Measurements from ENCODE around the gene TMEM125.

The TMEM125 gene

DNA sequence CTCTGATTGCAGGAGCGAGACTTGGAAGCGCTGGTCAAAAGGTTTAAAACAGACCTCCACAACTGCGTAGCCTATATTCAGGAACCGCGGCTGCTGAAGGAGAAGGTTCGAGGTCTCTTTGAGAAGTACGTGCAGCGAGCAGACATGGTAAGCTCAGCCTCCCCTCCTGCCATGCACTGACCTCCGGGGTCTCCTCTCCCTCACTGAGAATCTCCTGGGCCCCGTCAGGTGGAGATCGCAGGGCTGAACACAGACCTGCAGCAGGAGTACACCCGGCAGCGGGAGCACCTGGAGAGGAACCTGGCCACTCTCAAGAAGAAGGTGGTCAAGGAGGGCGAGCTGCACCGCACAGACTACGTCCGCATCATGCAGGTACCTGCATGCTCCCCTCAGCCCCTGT, 35.5 kb upstream of the TMEM125 start:
- 93% methylated on average over 17 of the region's 17 CpGs for WGBS
- H3K9me3 ChIP-seq (ENCODE audit: insufficient read depth, low read depth, low read length): no peaks in the 10 kb centered on the region
- H3K36me3 ChIP-seq (ENCODE audit: insufficient read depth, low read length): no peaks in the 10 kb centered on the region
- no peak overlapping the region for H3K27ac ChIP-seq (ENCODE audit: low read depth, low read length)
- no peaks in the 10 kb centered on the region for H3K27me3 ChIP-seq (ENCODE audit: insufficient read depth, low read length)
- H3K9ac ChIP-seq (ENCODE audit: low read depth, low read length): no peak overlapping the region
- H3K4me1 ChIP-seq (ENCODE audit: insufficient read depth, low read length): 0 out of 2 replicates have a peak, but pooled peaks cover 6% of the 10 kb centered on the region
- H3K4me3 ChIP-seq (ENCODE audit: low read length): no peak overlapping the region

DNA sequence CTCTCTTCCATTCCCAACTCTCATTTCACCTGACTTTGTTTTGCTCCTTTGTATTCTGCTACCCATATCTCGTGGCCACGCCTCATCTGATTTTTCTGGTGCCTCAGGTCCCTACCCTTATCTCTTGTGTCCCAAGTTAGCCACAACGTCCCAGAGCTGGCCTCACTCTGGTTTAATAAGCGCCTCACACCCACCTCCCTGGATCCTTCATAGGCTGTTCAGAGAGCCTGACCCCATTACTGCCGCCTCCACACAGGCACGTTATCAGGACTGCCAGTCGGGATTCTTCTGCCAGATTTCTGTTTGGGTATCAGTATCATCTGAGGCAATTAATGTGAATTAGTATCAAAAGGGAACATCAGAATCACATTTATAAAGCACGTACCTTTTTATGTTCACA, 34.7 kb upstream of the TMEM125 start:
- Histone ChIP-seq H3K27me3 (ENCODE audit: insufficient read depth, low read length) (no peaks in the 10 kb centered on the region), H3K9me3 (ENCODE audit: insufficient read depth, low read depth, low read length) (no peaks in the 10 kb centered on the region), H3K9ac (ENCODE audit: low read depth, low read length) (no peak overlapping the region), H3K4me3 (ENCODE audit: low read length) (no peak overlapping the region), H3K36me3 (ENCODE audit: insufficient read depth, low read length) (no peaks in the 10 kb centered on the region), H3K4me1 (ENCODE audit: insufficient read depth, low read length) (0 out of 2 replicates have a peak, but pooled peaks cover 6% of the 10 kb centered on the region), H3K27ac (ENCODE audit: low read depth, low read length) (no peak overlapping the region)
- WGBS: 93% methylated on average over 7 of the region's 8 CpGs

DNA sequence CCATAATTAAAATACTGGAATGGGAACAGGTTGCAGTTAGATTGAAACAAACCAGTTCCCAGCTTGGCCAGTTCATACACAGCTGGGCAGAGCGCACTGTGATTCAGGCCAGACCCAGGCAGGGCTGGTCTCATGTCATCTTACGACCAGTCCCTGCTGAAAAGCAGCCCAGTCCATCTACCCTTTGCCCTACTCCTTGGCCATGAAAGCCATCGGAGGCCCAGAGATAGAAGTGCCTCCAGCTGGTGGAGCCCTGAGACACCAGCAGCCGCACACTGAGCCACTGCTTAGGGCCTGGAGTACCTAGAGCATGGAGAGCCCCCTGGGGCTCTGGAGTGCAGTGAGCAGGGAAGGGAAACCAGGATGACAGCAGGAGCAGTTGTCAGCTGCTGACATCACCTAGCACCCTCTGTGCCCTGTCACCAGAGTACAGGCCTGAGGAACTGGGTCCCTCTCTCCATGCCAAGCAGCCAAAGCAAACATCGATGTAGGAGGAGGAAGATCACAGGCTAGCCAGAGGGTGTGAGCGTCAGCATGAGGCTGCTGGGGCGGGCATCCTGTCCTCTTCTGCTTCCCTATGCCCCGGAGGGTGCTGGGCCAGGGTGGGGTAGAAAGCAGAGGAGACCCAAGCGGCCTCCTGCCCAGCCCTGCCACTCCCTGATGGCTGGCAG, 34.2 kb upstream of the TMEM125 start:
- no peak overlapping the region for H3K4me3 ChIP-seq (ENCODE audit: low read length)
- H3K27ac ChIP-seq (ENCODE audit: low read depth, low read length): no peak overlapping the region
- 0 out of 2 replicates have a peak, but pooled peaks cover 4% of the 10 kb centered on the region for H3K4me1 ChIP-seq (ENCODE audit: insufficient read depth, low read length)
- WGBS: 84% methylated on average over 9 of the region's 9 CpGs
- no peaks in the 10 kb centered on the region for H3K27me3 ChIP-seq (ENCODE audit: insufficient read depth, low read length)
- H3K9ac ChIP-seq (ENCODE audit: low read depth, low read length): no peak overlapping the region
- no peaks in the 10 kb centered on the region for H3K36me3 ChIP-seq (ENCODE audit: insufficient read depth, low read length)
- H3K9me3 ChIP-seq (ENCODE audit: insufficient read depth, low read depth, low read length): no peaks in the 10 kb centered on the region

DNA sequence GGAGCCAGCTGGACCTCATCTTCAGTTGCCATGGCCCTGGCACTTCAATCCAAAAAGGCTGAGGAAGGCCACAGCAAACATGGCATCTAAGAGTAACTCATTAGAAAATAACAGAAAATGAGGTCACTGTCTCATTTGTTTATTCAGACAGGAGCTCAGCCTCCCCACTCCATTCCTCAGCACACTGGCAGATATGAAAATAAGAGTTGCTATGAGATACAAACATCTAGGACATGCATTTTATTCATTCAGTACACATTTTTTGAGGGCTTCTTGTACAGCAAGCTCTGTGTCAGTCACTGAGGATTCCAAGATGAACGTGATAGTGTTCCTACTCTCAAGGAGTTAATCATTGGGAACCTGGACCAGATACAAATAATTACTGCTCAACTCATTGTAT, 32.7 kb upstream of the TMEM125 start:
- Histone ChIP-seq H3K4me1 (ENCODE audit: insufficient read depth, low read length) (no peaks in the 10 kb centered on the region), H3K9ac (ENCODE audit: low read depth, low read length) (no peak overlapping the region), H3K4me3 (ENCODE audit: low read length) (no peak overlapping the region), H3K27ac (ENCODE audit: low read depth, low read length) (no peak overlapping the region), H3K27me3 (ENCODE audit: insufficient read depth, low read length) (no peaks in the 10 kb centered on the region), H3K9me3 (ENCODE audit: insufficient read depth, low read depth, low read length) (no peaks in the 10 kb centered on the region), H3K36me3 (ENCODE audit: insufficient read depth, low read length) (no peaks in the 10 kb centered on the region)
- WGBS: 85% methylated on average over 1 of the region's 1 CpG

DNA sequence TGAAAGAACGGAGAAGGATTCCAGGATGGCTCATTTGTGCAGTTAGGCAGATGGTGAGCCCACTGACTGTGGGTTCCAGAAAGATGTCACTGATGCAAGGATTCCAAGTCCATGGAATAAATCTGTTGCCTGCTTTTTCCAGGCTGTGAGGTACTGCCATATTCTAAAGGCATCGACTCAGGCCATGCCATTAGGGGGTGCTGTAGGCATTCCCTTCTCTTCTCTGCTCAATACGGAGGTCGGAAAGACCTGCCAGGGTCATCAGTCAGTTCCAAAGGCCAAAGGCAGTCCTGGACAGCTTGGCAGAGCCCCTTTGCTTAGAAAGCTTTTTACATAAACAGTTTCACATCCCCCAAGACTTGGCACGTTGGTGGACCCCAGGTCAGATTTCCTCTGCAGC, 31.7 kb upstream of the TMEM125 start:
- WGBS: 9% methylated on average over 5 of the region's 5 CpGs
- Histone ChIP-seq H3K36me3 (ENCODE audit: insufficient read depth, low read length) (no peaks in the 10 kb centered on the region), H3K9me3 (ENCODE audit: insufficient read depth, low read depth, low read length) (no peaks in the 10 kb centered on the region)

DNA sequence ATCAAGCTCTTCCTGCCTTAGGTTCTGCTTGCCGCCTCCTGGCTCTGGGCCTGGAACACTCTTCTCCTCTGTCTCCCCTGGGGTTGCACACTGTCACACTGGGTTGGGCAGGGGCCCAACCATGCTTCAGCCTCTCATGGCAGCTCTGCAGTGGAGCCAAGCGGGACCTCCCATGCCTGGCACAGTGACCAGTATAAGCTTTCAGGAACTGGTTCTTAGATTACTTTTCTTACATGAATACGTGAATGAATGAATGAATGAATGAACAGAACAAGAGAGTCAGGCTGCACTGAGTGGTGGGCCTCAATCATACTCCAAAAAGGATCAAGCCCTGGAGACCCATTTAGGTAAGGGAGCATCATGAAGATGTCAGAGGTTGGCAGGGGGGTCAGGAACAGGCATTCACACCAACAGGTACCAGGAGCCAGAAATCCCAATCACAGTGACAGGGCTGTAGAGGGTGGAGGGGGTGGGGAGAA, 30.8 kb upstream of the TMEM125 start:
- H3K9me3 ChIP-seq (ENCODE audit: insufficient read depth, low read depth, low read length): no peaks in the 10 kb centered on the region
- H3K36me3 ChIP-seq (ENCODE audit: insufficient read depth, low read length): no peaks in the 10 kb centered on the region
- no peak overlapping the region for H3K9ac ChIP-seq (ENCODE audit: low read depth, low read length)
- H3K4me1 ChIP-seq (ENCODE audit: insufficient read depth, low read length): no peaks in the 10 kb centered on the region
- H3K4me3 ChIP-seq (ENCODE audit: low read length): no peak overlapping the region
- 86% methylated on average over 3 of the region's 3 CpGs for WGBS
- no peak overlapping the region for H3K27ac ChIP-seq (ENCODE audit: low read depth, low read length)
- no peaks in the 10 kb centered on the region for H3K27me3 ChIP-seq (ENCODE audit: insufficient read depth, low read length)

More for the DNA sequence above, 31.7 kb upstream of the TMEM125 start:
- no peaks in the 10 kb centered on the region for H3K4me1 ChIP-seq (ENCODE audit: insufficient read depth, low read length)
- H3K9ac ChIP-seq (ENCODE audit: low read depth, low read length): no peak overlapping the region
- no peaks in the 10 kb centered on the region for H3K27me3 ChIP-seq (ENCODE audit: insufficient read depth, low read length)
- H3K27ac ChIP-seq (ENCODE audit: low read depth, low read length): no peak overlapping the region
- H3K4me3 ChIP-seq (ENCODE audit: low read length): no peak overlapping the region

DNA sequence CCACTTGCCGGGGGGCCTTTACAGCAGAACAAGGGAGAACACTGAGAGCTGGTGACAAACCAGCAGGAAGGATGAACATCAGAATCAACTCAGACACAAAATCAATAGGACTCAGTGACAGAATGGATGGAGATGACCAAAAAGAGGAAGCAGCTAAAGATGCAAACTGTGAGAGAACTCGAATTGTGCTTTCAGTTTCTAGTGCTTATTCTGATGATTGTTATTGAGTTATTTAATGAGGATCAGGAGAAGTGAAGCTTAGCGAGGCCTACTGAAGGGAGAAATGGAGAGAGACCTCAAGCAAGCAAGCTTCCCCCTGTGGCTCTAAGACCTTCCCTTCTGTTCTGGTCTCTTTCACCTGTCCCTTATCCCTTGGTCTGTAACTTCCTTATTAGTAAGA, 30.3 kb upstream of the TMEM125 start:
- H3K4me1 ChIP-seq (ENCODE audit: insufficient read depth, low read length): no peaks in the 10 kb centered on the region
- no peak overlapping the region for H3K27ac ChIP-seq (ENCODE audit: low read depth, low read length)
- no peak overlapping the region for H3K4me3 ChIP-seq (ENCODE audit: low read length)
- WGBS: 85% methylated on average over 3 of the region's 3 CpGs
- no peaks in the 10 kb centered on the region for H3K9me3 ChIP-seq (ENCODE audit: insufficient read depth, low read depth, low read length)
- H3K27me3 ChIP-seq (ENCODE audit: insufficient read depth, low read length): no peaks in the 10 kb centered on the region
- no peaks in the 10 kb centered on the region for H3K36me3 ChIP-seq (ENCODE audit: insufficient read depth, low read length)
- H3K9ac ChIP-seq (ENCODE audit: low read depth, low read length): no peak overlapping the region

DNA sequence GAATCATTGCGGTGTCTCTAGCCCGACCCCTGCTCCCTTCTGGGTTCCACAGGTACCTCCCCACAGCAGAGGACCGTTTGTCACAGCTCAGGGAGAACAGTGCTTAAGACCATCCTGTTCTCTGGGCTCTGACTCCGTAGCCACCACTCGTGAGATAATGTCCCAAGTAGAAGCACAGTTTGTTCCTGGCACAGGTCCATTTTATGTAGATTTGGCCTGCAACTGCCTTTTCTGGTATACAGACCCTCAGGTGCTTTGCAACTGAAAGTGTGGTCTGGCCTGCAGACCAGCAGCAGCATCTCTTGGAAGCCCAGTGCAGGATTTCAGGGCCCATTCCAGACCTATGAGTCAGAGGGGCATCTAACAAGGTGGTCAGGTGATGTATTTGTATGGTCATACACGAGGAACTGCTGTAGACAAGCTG, 28.4 kb upstream of the TMEM125 start:
- no peak overlapping the region for H3K4me3 ChIP-seq (ENCODE audit: low read length)
- no peaks in the 10 kb centered on the region for H3K4me1 ChIP-seq (ENCODE audit: insufficient read depth, low read length)
- H3K27ac ChIP-seq (ENCODE audit: low read depth, low read length): no peak overlapping the region
- no peaks in the 10 kb centered on the region for H3K36me3 ChIP-seq (ENCODE audit: insufficient read depth, low read length)
- peaks cover 16% of the 10 kb centered on the region for H3K9me3 ChIP-seq (ENCODE audit: insufficient read depth, low read depth, low read length)
- no peak overlapping the region for H3K9ac ChIP-seq (ENCODE audit: low read depth, low read length)
- 65% methylated on average over 6 of the region's 6 CpGs for WGBS
- H3K27me3 ChIP-seq (ENCODE audit: insufficient read depth, low read length): no peaks in the 10 kb centered on the region

DNA sequence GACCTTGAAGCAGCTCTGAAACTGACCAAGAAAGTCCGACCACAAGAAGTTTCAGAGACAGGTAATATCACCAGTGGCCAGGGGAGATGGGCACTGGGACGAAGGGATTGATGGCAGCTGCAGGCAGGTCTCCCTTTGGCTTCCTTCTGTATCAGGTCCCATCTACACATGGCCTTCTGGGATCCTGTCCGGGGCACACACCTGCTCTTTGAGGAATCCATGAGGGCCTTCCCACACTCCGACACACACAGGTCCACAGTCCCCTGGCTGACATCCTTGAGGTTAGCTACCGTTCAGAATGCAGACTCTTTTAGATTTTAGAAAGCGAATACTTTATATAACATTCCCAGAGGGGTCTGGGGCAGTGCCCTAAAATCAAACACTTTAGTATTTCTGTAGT, 26.5 kb upstream of the TMEM125 start:
- H3K36me3 ChIP-seq (ENCODE audit: insufficient read depth, low read length): no peaks in the 10 kb centered on the region
- no peaks in the 10 kb centered on the region for H3K4me1 ChIP-seq (ENCODE audit: insufficient read depth, low read length)
- WGBS: 93% methylated on average over 6 of the region's 6 CpGs
- H3K27ac ChIP-seq (ENCODE audit: low read depth, low read length): no peak overlapping the region
- H3K4me3 ChIP-seq (ENCODE audit: low read length): no peak overlapping the region
- no peaks in the 10 kb centered on the region for H3K27me3 ChIP-seq (ENCODE audit: insufficient read depth, low read length)
- peaks cover 29% of the 10 kb centered on the region for H3K9me3 ChIP-seq (ENCODE audit: insufficient read depth, low read depth, low read length)
- no peak overlapping the region for H3K9ac ChIP-seq (ENCODE audit: low read depth, low read length)

DNA sequence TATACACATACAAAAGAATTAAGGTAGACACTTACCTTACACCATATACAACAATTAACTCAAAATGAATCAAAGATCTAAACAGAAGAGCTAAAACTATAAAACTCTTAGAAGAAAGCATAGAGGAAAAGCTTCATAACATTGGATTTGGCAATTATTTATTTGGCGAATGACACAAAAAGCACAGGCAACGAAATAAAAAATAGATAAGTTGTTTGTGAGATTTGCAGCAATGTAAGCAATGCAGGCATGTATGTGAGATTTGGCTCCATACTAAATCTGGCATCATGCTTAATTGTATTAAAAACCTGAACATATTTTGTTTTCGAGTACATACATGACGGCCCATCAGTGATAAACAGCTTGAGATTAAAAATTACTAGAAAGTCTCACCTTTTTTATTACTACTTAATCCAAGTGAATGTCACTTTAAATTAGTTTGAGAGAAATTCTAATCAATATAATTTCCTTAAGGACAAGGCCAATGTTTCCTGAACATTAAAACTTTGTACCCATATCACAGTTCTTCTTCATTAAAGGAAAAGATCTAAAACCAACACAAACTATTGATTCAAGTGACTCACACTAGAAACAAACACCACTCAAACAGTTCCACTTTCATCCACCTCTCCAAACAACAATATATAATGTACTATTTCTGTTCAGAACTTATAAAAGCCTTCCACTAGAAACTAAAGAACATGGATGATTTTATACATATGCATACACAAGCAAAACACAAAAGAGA, 23.1 kb upstream of the TMEM125 start:
- H3K9me3 ChIP-seq (ENCODE audit: insufficient read depth, low read depth, low read length): peaks cover 41% of the 10 kb centered on the region
- no peaks in the 10 kb centered on the region for H3K27me3 ChIP-seq (ENCODE audit: insufficient read depth, low read length)
- 97% methylated on average over 4 of the region's 4 CpGs for WGBS
- no peak overlapping the region for H3K4me3 ChIP-seq (ENCODE audit: low read length)
- no peak overlapping the region for H3K9ac ChIP-seq (ENCODE audit: low read depth, low read length)
- no peak overlapping the region for H3K27ac ChIP-seq (ENCODE audit: low read depth, low read length)
- no peaks in the 10 kb centered on the region for H3K36me3 ChIP-seq (ENCODE audit: insufficient read depth, low read length)
- no peaks in the 10 kb centered on the region for H3K4me1 ChIP-seq (ENCODE audit: insufficient read depth, low read length)

DNA sequence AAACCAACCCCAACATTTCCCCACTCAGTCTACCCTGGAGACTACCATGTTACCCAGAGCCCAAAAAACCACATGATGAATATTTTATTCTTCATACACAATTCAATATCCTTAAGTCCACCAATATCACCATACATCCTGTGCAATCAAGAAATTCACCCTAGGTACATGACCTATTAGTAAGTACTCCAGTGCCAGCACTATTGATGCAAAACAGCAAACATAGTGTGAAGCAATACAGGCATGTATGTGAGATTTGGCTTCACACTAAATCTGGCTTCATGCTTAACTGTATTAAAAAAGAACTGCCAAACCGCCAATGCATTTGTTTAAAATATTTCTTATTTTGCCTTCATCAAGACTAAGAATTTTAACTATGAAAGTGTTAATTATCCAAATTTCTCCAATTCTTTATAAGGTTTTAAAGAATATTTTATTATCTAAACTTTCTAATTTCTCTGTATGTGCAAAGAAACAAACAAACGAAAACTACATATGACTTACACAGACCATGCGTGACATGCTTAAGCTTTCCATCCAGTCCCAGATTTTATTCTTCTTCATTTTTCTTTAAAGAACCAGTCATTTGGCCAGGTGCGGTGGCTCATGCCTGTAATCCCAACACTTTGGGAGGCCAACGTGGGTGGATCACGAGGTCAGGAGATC, 22.4 kb upstream of the TMEM125 start:
- Histone ChIP-seq H3K36me3 (ENCODE audit: insufficient read depth, low read length) (no peaks in the 10 kb centered on the region), H3K4me1 (ENCODE audit: insufficient read depth, low read length) (no peaks in the 10 kb centered on the region), H3K9me3 (ENCODE audit: insufficient read depth, low read depth, low read length) (peaks cover 41% of the 10 kb centered on the region), H3K4me3 (ENCODE audit: low read length) (no peak overlapping the region), H3K27me3 (ENCODE audit: insufficient read depth, low read length) (no peaks in the 10 kb centered on the region), H3K27ac (ENCODE audit: low read depth, low read length) (no peak overlapping the region), H3K9ac (ENCODE audit: low read depth, low read length) (no peak overlapping the region)
- 70% methylated on average over 5 of the region's 6 CpGs for WGBS

Data from HUES64 (cell line).